ENCODE measurements around the gene POLR1H. TPM values are rescaled to one million over a fixed set of nuclear protein-coding genes. Genes with fewer than 3 reads are reported as not detected.
A peak's percentile ranks its signal among the peaks of the same experiment; 100 is the strongest.

Gene POLR1H
- total RNA-seq, 1 experiment from 2014 or later = 42.6 TPM

DNA sequence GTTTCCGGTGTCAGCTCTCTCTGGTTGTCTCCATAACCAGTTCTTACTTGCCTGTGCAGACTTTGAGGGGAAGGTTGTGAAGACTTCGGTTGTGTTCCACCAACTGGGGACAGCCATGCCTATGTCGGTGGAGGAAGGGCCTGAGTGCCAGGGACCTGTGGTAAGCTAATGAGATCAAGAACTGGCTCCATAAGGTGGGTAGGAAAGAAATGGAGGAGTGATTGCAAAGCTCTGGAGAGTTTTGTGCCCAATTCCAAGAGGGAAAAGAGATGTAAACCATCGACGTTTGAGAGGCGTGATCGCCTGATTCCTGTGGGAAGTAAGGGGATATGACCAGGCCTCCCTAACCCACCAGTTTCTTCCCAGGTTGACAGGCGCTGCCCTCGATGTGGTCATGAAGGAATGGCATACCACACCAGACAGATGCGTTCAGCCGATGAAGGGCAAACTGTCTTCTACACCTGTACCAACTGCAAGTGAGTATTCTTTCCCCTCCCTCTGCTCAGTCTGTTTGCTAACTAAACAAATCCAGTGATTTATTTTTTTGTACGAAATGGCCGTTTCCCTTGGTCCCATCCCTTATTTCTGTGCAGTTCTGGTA is 893 bp downstream of the POLR1H start:
- TF ChIP-seq RAD21 (IDR thresholded peaks at IDR 0.05; ENCODE audit: low read depth) (no peak), JUND (IDR thresholded peaks at IDR 0.05) (no peak), ATF3 (IDR thresholded peaks at IDR 0.05) (no peak), CBX3 (IDR thresholded peaks at IDR 0.05; ENCODE audit: low read depth) (no peak), SP1 (IDR thresholded peaks at IDR 0.05; ENCODE audit: low read depth) (no peak), POLR2AphosphoS5 (IDR thresholded peaks at IDR 0.05; ENCODE audit: low read depth, low read length) (no peak), TCF7L2 (IDR thresholded peaks at IDR 0.05; ENCODE audit: borderline replicate concordance, extremely low read depth, insufficient read depth, insufficient read length) (no peak), POLR2A (IDR thresholded peaks at IDR 0.05; ENCODE audit: borderline replicate concordance, extremely low read depth, insufficient read depth, insufficient read length) (no peak), YY1 (IDR thresholded peaks at IDR 0.05; ENCODE audit: extremely low read depth, insufficient replicate concordance, low read depth, low read length) (no peak), EZH2phosphoT487 (IDR thresholded peaks at IDR 0.05; ENCODE audit: borderline replicate concordance) (no peak), FOSL1 (IDR thresholded peaks at IDR 0.05; ENCODE audit: low read depth) (no peak), ELF1 (IDR thresholded peaks at IDR 0.05; ENCODE audit: borderline replicate concordance, low read depth) (no peak), ZNF274 (IDR thresholded peaks at IDR 0.05; ENCODE audit: low read depth, low read length) (no peak)
- TF ChIP-seq, protein P1, sequence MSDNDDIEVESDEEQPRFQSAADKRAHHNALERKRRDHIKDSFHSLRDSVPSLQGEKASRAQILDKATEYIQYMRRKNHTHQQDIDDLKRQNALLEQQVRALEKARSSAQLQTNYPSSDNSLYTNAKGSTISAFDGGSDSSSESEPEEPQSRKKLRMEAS (IDR thresholded peaks at IDR 0.05) = no peak
- Histone ChIP-seq H3K27me3 (ENCODE audit: insufficient read depth, low read length) (no peaks in the 10 kb centered on the region), H3K9me3 (ENCODE audit: control insufficient read depth in 1 of 2, insufficient read depth in 1 of 2, low read depth in 1 of 2, low read length in 2 of 2) (no peaks in the 10 kb centered on the region), H3K4me1 (ENCODE audit: control insufficient read depth in 1 of 2, insufficient read depth in 2 of 2, low read length in 2 of 2) (peaks cover 14 to 23% of the 10 kb centered on the region in 2 experiments; a peak in 3 of 4 replicates), H3K9me2 (ENCODE audit: insufficient read depth) (no peaks in the 10 kb centered on the region), H4K20me1 (ENCODE audit: insufficient read depth) (no peaks in the 10 kb centered on the region), H3K79me2 (ENCODE audit: insufficient read depth, low read length) (peaks cover 41% of the 10 kb centered on the region), H3K27ac (ENCODE audit: low read depth, low read length) (peak overlapping the region; percentile 62), H3K9ac (ENCODE audit: low read length) (peak overlapping the region; percentile 97), H3K36me3 (ENCODE audit: control insufficient read depth in 1 of 2, insufficient read depth in 2 of 2, low read length in 2 of 2) (peaks cover 0 to 13% of the 10 kb centered on the region in 2 experiments; a peak in 3 of 4 replicates), H3K4me3 (replicated peaks in 1 of 2; ENCODE audit: low read depth in 1 of 2, low read length in 2 of 2) (peak overlapping the region; percentile 93 to 100), H3K4me2 (ENCODE audit: low read length) (peak overlapping the region; percentile 96), H2AFZ (ENCODE audit: low read depth, low read length, poor library complexity, severe bottlenecking) (peak overlapping the region; percentile 23)
- ATAC-seq (peak; percentile 16; the same call in 1 of the 2 replicates), DNase-seq (ENCODE audit: low read depth, low spot score) (no peak)
- intact Hi-C loops (cut with micrococcal nuclease) = no loop called here
- ChIA-PET CTCF (no interaction called here), RAD21 (ENCODE audit: low non-redundant PET in 1 of 2, low total read pairs in 2 of 2, uncharacterized antibody in 2 of 2, unreplicated experiment in 2 of 2) (interaction anchor here in 1 of 2 experiments (1.3 kb wide), 1 partner anchor 40 kb away, joined by 4 read pairs; no protein-coding TSS in a partner anchor), POLR2A (interaction anchor here (1.1 to 2.3 kb wide), 2 partner anchors 30 to 40 kb away, joined by 4 to 6 read pairs; no protein-coding TSS in a partner anchor)
- BruUV-seq (replicated peaks) = no TSS peak

Data from HCT116 (cell line).